ENCODE data around the gene CACNG6. TPM values are rescaled to one million over a fixed set of nuclear protein-coding genes. Genes with fewer than 3 reads are reported as not detected.
"Not testable (repeated sequence)": the region's sequence is repeated elsewhere in the genome, so short reads cannot be mapped to it uniquely, and the experiment has no call there.

Gene CACNG6
- total RNA-seq, 1 experiment from 2014 or later, result 0.11 TPM

DNA sequence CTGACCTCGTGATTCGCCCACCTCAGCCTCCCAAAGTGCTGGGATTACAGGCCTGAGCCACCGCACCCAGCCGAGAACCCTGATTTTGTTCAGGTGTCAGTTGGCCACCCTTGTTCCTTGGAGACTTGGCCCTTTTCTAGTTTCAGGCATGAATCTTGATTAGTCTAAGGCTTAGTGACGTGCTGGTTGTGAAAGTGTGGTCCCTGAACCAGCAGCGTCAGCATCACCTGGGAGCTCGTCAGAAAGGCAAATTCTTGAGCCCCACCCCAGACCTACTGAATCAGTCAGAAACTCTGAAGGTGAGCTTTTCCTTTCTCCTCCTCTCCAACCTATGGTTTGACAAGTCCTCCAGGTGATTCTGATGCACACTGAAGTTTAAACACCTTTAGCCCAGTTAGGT lies 35.2 kb downstream of the CACNG6 start:
- H3K4me1 ChIP-seq (replicated peaks), result peaks cover 36% of the 10 kb centered on the region
- peaks cover 5% of the 10 kb centered on the region; the same call in 1 of the 2 replicates for H3K9me3 ChIP-seq (replicated peaks)
- no peak for DNase-seq (ENCODE audit: low read depth in 1 of 2, low spot score in 2 of 2)
- no peaks in the 10 kb centered on the region for H3K27me3 ChIP-seq (replicated peaks)
- H3K4me3 ChIP-seq, result no peak overlapping the region
- H3K27ac ChIP-seq, result no peak overlapping the region
- no peaks in the 10 kb centered on the region for H3K36me3 ChIP-seq

DNA sequence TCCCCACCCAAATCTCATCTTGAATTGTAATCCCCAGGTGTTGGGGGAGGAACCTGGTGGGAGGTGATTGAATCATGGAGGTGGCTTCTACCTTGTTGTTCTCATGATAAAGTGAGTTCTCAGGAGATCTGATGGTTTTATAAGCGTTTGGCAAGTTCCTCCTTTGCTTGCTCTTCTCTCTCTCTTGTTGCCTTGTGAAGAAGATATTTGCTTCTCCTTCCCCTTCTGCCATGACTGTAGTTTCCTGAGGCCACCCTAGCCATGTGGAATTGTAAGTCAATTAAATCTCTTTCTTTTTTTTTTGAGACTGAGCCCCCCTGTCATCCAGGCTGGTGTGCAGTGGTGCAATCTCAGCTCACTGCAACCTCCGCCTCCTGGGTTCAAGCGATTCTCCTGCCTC lies 37.9 kb downstream of the CACNG6 start:
- no peak for DNase-seq (ENCODE audit: low read depth in 1 of 2, low spot score in 2 of 2)
- Histone ChIP-seq H3K27ac (no peak overlapping the region), H3K4me1 (replicated peaks) (peaks cover 10% of the 10 kb centered on the region), H3K4me3 (no peak overlapping the region), H3K9me3 (replicated peaks) (peaks cover 5% of the 10 kb centered on the region; the same call in 1 of the 2 replicates), H3K27me3 (replicated peaks) (no peaks in the 10 kb centered on the region), H3K36me3 (no peaks in the 10 kb centered on the region)

GRCh38 chr19:54029930-54030490 lies 38.6 kb downstream of the CACNG6 start:
- Histone ChIP-seq H3K9me3 (replicated peaks) (0 out of 2 replicates have a peak, but pooled peaks cover under 1% of the 10 kb centered on the region), H3K4me1 (replicated peaks) (peaks cover 10% of the 10 kb centered on the region), H3K27me3 (replicated peaks) (no peaks in the 10 kb centered on the region), H3K4me3 (no peak overlapping the region), H3K36me3 (no peaks in the 10 kb centered on the region), H3K27ac (no peak overlapping the region)
- peak; percentile 39 to 70 for DNase-seq (ENCODE audit: low read depth in 1 of 2, low spot score in 2 of 2)

DNA sequence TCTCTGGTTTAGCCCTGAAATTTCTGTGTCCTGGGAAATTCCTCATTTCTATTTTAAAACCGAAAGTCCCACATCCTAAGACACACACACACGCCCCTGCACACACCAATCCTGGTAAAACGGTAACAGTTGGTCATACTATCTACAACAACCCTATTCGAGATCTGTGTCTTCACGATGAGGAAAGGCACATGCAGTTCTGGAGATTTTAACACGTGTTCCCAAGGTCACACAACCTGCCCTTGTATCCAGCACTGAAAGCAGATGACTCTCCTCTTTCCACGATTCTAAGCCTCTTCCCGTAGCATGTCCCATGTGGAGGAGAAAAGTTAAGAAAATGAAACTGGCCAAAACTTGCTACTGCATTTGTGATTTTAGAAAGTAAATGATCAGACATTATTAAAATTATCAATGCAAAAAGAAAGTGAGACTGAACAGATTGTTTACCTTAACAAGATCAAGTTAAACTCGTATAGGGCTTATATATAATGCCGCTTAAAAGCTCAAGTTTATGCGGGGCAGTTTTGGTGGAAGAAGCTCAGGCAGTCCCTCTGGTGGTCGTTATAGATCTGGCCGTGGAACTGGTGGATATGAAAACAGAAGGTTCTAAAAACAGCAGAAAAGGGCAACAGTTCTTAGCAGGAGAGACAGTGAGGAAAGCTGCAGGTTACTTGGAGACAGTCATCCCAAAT lies 39.6 kb downstream of the CACNG6 start:
- peak overlapping the region; percentile 31 for H3K4me3 ChIP-seq
- no peaks in the 10 kb centered on the region for H3K27me3 ChIP-seq (replicated peaks)
- peaks cover 21% of the 10 kb centered on the region for H3K4me1 ChIP-seq (replicated peaks)
- no peak overlapping the region for H3K27ac ChIP-seq
- no peaks in the 10 kb centered on the region for H3K9me3 ChIP-seq (replicated peaks)
- no peaks in the 10 kb centered on the region for H3K36me3 ChIP-seq
- DNase-seq (ENCODE audit: low read depth in 1 of 2, low spot score in 2 of 2), result peak in 1 of 2 experiments; percentile 56

DNA sequence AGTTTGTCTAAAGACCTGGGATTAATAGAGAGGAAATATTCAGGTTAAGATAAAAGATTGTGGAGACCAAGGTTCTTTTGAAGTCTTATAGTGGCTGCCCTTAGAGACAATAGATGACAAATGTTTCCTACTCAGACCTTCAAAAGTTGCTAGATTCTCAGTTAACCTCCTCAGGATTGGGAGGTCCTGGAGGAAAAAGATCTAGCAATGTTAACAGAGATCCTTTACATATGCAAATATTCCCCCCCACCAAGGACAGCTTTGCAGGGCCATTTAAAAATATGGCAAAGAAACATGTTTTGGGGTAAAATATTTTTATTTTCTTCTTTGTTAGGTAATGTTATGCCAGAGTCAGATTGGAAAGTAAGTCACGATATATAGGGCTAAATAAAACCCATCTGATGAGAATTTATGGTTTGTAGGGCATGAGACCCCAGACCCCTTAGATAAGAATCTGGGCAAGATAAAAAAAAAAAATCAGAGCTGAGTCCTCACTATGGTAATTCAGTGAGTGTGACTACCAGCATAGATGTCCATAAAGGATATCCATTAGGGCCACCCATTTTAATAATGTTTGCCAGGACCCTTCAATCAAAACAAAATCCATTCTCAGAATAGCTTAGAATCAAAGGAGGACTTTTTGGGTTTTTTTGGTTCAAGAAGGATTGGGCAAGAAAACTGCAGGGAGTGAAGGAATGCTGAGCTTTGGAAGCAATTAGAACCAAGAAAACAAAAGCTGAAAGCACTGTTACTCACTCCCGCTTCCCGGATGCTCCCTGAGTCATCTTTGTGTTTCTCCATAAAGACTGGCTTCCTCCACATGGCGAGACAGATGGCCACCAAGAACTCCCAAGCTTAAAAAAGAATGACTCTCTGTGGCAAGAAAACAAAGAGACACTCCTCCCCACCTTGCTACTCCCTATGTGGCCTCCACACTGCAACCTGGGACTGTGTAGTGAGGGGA lies 44.1 kb downstream of the CACNG6 start:
- peak; percentile 81 to 84 for DNase-seq (ENCODE audit: low read depth in 1 of 2, low spot score in 2 of 2)
- Histone ChIP-seq H3K9me3 (replicated peaks) (no peaks in the 10 kb centered on the region), H3K4me3 (no peak overlapping the region), H3K27me3 (replicated peaks) (no peaks in the 10 kb centered on the region), H3K27ac (peak overlapping the region; percentile 54), H3K4me1 (replicated peaks) (peaks cover 21% of the 10 kb centered on the region), H3K36me3 (no peaks in the 10 kb centered on the region)

DNA sequence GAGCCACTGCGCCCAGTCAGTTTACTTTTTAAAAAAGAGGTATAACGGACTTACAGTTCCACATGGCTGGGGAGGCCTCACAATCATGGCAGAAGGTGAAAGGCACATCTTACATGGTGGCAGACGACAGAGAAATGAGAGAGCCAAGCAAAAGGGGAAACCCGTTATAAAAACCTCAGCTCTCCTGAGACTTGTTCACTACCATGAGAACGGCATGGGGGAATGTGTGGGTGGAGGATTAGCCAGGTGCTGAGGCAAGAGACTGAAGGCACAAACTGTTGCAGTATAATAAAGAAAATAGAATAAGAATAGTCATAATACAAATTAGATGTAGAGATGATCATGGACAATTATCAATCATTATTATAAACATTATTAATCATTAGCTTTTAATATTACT lies 45.1 kb downstream of the CACNG6 start:
- not testable (repeated sequence) for H3K27ac ChIP-seq; H3K9me3 ChIP-seq (replicated peaks); DNase-seq (ENCODE audit: low read depth in 1 of 2, low spot score in 2 of 2); H3K27me3 ChIP-seq (replicated peaks); H3K36me3 ChIP-seq; H3K4me3 ChIP-seq
- peaks cover 21% of the 10 kb centered on the region for H3K4me1 ChIP-seq (replicated peaks)

- DNase-seq (ENCODE audit: low read depth in 1 of 2, low spot score in 2 of 2), result no peak
- Histone ChIP-seq H3K36me3 (no peaks in the 10 kb centered on the region), H3K4me1 (replicated peaks) (peaks cover 19% of the 10 kb centered on the region), H3K9me3 (replicated peaks) (no peaks in the 10 kb centered on the region), H3K27ac (no peak overlapping the region), H3K4me3 (no peak overlapping the region), H3K27me3 (replicated peaks) (peaks cover 6% of the 10 kb centered on the region; the same call in 1 of the 2 replicates)
Measured at GRCh38 chr19:54040003-54040402, 48.6 kb downstream of the CACNG6 start.

DNA sequence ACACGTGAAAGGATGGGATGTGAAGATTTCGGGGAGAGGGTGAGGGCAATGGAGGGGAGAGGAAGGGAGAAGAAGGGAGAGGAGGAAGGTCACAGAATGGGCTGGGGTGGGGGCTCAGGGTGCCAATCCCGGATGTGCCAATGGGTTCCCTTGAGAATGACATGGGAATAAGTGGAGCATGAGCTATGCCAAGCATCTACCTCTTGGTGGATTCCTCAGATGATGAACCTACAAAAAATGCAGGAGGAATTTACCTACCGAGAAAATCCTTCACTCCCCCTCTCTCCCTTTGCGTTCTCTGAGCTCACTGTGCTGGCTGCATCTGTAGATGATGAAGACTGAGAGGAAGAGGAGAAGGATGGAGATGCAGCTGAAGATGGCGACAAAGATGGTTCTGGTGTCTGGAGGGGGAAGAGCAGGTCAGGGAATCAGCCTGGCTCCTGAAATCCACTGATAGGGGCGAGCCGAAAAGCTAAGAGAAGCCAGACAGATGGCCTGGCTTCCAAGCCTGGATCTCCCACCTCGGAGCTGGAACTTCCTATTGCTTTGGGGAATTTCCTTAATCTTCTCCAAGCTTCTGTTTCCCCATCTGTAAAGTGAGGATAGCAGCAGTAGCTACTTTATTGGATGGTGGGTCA lies 50.7 kb downstream of the CACNG6 start:
- Histone ChIP-seq H3K9me3 (replicated peaks) (no peaks in the 10 kb centered on the region), H3K27ac (no peak overlapping the region), H3K27me3 (replicated peaks) (peaks cover 22% of the 10 kb centered on the region), H3K36me3 (no peaks in the 10 kb centered on the region), H3K4me1 (replicated peaks) (0 out of 2 replicates have a peak, but pooled peaks cover 4% of the 10 kb centered on the region), H3K4me3 (no peak overlapping the region)
- no peak for DNase-seq (ENCODE audit: low read depth in 1 of 2, low spot score in 2 of 2)

GRCh38 chr19:54042989-54043388 lies 51.6 kb downstream of the CACNG6 start:
- DNase-seq (ENCODE audit: low read depth in 1 of 2, low spot score in 2 of 2), result no peak
- Histone ChIP-seq H3K27me3 (replicated peaks) (peaks cover 28% of the 10 kb centered on the region), H3K27ac (no peak overlapping the region), H3K4me3 (no peak overlapping the region), H3K4me1 (replicated peaks) (0 out of 2 replicates have a peak, but pooled peaks cover 4% of the 10 kb centered on the region), H3K36me3 (no peaks in the 10 kb centered on the region), H3K9me3 (replicated peaks) (no peaks in the 10 kb centered on the region)

DNA sequence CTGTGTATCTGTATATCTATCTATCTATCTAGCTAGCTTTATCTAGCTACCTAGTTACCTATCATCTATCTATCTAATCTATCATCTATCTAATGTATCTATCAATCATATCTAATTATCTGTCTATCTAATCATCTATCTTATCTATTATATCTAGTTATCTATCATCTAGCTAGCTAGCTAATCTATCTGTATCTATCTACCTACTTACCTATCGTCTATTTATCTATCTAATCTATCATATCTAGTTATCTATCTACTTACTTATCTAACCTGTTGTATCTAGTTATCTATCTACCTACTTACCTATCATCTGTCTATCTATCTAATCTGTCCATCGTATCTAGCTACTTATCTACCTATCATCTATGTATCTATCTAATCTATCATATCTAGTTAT lies 54.3 kb downstream of the CACNG6 start:
- Histone ChIP-seq H3K4me3 (no peak overlapping the region), H3K27ac (no peak overlapping the region), H3K9me3 (replicated peaks) (no peaks in the 10 kb centered on the region), H3K27me3 (replicated peaks) (peaks cover 38% of the 10 kb centered on the region), H3K36me3 (no peaks in the 10 kb centered on the region), H3K4me1 (replicated peaks) (0 out of 2 replicates have a peak, but pooled peaks cover 4% of the 10 kb centered on the region)
- DNase-seq (ENCODE audit: low read depth in 1 of 2, low spot score in 2 of 2), result no peak

- Histone ChIP-seq H3K27ac (no peak overlapping the region), H3K4me3 (no peak overlapping the region), H3K36me3 (no peaks in the 10 kb centered on the region), H3K9me3 (replicated peaks) (no peaks in the 10 kb centered on the region), H3K27me3 (replicated peaks) (peaks cover 38% of the 10 kb centered on the region), H3K4me1 (replicated peaks) (no peaks in the 10 kb centered on the region)
- no peak for DNase-seq (ENCODE audit: low read depth in 1 of 2, low spot score in 2 of 2)
Measured at GRCh38 chr19:54047616-54048015, 56.2 kb downstream of the CACNG6 start.

Data from SJSA1 (cell line).